NCI-H146 treated with DMSO at 0.1 percent for 48 hours (cell line): ENCODE results near the gene LINC01488.

Experiments used
- DNase-seq: peaks from one replicate; lab custom pipeline; 2025; ENCODE audit not compliant: unreplicated experiment; lab: John Stamatoyannopoulos, UW

Gene LINC01488

GRCh38 chr11:69525516-69526452, 44.3 kb downstream of the LINC01488 start:
- no peak for DNase-seq

DNA sequence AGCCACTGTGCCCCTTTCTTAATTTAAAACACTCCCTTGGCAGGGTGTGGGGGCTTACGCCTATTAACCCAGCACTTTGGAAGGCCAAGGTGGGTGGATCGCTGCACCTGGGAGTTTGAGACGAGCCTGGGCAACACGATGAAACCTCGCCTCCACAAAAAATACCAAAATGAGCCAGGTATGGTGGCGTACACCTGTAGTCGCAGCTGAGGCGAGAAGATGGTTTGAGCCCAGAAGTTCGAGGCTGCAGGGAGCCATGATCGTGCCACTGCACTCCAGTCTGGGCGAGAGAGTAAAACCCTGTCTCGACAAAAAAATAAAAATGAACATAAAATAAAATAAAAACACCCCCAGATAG, 45.0 kb downstream of the LINC01488 start:
- no peak for DNase-seq

- no peak for DNase-seq
Measured at GRCh38 chr11:69529001-69529400, 47.5 kb downstream of the LINC01488 start.

DNA sequence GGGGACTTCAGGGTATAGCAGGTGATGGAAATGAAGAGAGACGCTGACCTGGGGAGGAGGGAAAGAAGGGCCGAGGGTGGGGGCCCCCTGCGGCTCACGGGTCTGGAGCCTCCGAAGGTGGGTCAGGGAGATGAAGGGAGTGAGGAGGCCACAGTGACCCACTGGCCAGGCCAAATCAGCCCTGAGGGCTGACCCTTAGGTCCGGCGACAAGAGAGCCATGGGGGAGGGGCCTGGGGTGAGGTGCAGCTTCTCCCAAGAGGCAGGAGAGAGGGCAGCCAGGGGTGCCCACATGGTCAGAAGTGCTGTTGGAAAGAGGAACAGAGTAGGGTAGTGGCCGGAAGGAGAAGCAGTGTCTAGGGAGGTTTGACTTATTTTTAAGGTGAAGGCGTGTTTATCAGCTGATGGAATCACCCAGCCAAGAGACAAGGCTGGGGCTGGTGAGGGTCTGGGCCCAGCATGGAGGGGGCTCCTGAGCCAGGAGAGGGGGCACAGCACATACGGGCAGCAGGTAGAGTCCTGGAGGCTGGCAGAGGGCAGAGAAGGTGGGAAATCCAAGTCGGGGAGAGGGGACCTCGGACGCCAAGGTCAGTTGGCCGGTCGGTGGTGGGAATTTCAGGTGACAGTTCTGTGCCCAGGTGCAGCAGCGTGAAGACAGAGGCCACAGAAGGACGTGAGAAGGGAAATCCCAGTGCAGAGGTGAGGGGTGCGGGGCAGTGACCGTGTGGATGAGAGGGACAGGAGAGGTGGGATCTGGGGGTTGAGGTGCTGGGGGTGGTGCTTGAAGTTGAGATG, 49.0 kb downstream of the LINC01488 start:
- no peak for DNase-seq

GRCh38 chr11:69531071-69531716, 49.7 kb downstream of the LINC01488 start:
- DNase-seq: no peak

- DNase-seq: no peak
Measured at GRCh38 chr11:69531717-69532088, 50.2 kb downstream of the LINC01488 start.

- DNase-seq: no peak
Measured at GRCh38 chr11:69533296-69534165, 52.1 kb downstream of the LINC01488 start.

GRCh38 chr11:69534166-69534530, 52.7 kb downstream of the LINC01488 start:
- DNase-seq: no peak

- no peak for DNase-seq
Measured at GRCh38 chr11:69535908-69536307, 54.4 kb downstream of the LINC01488 start.

GRCh38 chr11:69536406-69536805, 54.9 kb downstream of the LINC01488 start:
- DNase-seq: no peak

DNA sequence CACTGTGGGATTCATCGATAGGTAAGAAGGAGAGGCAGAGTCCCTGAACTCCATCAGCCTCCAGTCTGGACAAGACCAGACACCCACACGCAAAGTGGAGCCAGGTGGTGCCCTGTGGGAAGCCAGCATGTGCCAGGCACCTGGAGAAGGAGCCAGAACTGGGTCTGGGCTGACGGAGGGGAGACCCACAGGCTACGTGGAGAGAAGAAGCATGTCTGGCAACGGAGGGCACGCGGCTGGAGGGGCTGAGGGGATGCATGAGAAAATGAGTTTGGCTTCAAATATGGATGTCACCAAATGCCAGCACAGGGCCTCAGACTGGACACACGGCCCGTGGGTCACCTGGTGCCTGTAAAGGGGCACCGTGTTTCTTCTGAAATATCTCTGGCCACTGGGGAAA, 55.7 kb downstream of the LINC01488 start:
- DNase-seq: no peak

GRCh38 chr11:69537855-69538640, 56.6 kb downstream of the LINC01488 start:
- DNase-seq: no peak

DNA sequence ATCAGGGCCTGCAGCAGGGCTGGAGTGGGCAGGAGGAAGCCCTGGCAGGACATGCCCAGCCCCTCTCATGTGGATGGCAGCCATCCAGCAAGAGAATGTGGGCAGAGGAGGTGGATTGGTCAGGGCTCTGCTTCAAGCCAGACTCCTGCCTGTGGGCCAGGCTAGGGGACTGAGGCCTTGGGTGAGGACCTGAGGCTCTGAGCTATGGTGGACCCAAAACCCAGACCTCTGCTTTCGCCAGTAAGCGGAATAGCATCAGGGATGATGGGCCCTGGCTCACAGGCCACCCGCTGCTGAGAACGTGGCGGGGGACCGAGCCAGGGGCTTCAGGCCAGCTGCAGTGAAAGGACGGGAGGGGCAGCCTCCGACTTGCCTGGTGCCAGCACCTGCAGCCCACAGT, 57.4 kb downstream of the LINC01488 start:
- DNase-seq: no peak

- no peak for DNase-seq
Measured at GRCh38 chr11:69539416-69540117, 58.1 kb downstream of the LINC01488 start.

GRCh38 chr11:69540118-69541000, 58.9 kb downstream of the LINC01488 start:
- no peak for DNase-seq

- DNase-seq: no peak
Measured at GRCh38 chr11:69541001-69541285, 59.5 kb downstream of the LINC01488 start.

DNA sequence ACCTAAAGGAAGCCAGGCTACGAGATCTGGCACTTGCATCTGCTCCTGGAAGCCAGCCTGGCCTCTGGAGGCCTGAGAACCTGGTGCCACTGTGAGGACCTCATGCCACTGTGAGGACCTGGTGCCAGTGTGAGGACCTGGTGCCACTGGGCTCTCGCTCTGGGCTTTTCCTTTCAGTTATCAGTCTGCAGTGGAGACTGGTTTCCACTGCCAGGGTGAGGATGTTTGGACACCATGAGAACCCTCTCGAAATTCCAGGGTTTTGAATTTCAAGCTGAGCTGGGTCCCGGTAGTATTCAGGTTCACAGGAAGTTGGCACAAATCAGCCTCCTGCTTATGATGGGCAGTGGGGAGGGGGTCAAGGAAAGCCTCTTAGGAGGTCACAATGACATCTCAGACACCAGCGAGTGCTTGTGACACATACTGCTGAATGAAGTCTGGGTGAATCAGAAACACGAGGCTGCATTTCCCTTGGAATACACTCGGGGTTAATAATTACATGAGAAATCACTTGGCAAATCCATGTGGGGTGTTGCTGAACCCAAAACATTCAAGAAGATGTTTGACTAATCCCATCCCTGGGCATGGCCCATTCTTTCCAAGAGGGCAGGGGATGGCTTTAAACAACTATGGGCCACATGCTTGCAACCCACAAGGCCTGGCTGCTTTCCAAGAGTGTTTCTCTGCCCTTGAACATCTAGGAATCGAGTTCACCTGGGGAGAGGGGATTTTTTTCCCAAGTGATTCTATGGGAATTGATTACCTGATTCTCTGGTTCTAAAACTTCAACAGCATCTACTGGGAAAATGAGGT, 60.2 kb downstream of the LINC01488 start:
- no peak for DNase-seq
